ENCODE measurements around the gene EIF3A.
"Not testable (repeated sequence)": the region's sequence is repeated elsewhere in the genome, so short reads cannot be mapped to it uniquely, and the experiment has no call there.

EIF3A gene

DNA sequence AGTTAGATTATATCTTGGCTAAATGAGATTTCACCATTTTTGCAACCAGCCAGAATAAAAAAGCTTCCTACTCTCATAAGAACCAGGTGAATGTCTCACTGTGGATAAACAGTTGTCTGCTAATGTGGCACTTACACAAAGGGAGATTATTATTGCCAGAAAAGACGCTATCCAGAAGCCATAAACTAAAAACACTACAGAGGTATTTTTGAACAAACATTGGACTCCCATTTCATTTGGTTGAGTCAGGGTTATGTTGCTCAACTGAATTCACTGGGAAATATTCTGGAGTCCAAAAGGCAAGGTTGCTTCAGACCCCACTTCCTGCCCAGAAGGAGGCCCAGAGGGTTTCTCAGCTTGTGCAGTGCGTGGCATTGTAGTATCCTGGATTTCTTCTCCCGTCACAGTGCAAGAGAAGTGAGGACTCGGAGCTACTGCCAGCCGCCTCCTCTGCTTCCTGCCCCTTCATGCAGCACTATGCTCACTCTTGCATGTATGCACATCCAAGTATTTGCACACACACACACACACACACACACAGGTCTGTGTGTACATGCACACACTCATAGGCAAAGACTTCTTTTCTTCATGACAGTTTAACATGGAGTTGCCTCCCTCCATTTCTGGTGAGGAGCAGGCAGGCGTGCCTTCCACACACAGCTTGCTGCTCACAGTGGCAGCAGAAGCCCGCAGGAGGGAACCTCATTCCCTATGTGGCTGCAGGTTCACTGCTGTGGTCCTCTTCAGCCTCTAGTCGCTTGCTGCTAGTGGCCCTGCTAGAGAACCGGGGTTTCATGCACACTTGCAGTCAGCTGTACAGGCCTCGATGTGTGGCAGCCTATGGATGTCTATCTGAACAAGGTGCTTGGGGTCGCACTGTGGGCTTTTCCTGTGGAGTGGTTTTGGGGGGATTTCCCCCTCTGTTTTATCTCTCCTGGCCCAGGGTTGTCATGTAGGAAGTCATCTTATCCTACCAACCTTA lies 33.4 kb upstream of the EIF3A start:
- TF ChIP-seq EZH2phosphoT487 (IDR thresholded peaks at IDR 0.05; ENCODE audit: borderline replicate concordance, low read length): no peak
- TF ChIP-seq, protein P1, sequence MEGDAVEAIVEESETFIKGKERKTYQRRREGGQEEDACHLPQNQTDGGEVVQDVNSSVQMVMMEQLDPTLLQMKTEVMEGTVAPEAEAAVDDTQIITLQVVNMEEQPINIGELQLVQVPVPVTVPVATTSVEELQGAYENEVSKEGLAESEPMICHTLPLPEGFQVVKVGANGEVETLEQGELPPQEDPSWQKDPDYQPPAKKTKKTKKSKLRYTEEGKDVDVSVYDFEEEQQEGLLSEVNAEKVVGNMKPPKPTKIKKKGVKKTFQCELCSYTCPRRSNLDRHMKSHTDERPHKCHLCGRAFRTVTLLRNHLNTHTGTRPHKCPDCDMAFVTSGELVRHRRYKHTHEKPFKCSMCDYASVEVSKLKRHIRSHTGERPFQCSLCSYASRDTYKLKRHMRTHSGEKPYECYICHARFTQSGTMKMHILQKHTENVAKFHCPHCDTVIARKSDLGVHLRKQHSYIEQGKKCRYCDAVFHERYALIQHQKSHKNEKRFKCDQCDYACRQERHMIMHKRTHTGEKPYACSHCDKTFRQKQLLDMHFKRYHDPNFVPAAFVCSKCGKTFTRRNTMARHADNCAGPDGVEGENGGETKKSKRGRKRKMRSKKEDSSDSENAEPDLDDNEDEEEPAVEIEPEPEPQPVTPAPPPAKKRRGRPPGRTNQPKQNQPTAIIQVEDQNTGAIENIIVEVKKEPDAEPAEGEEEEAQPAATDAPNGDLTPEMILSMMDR (IDR thresholded peaks at IDR 0.05; ENCODE audit: low read depth, low read length, poor library complexity, severe bottlenecking): no peak
- H4K20me1 ChIP-seq (ENCODE audit: control insufficient read depth, insufficient read depth, low read depth, low read length): no peaks in the 10 kb centered on the region
- no peak overlapping the region for H3K27ac ChIP-seq (ENCODE audit: low read depth, low read length)
- no peak overlapping the region for H3K4me2 ChIP-seq (ENCODE audit: low read length)
- no peaks in the 10 kb centered on the region for H3K9me3 ChIP-seq (ENCODE audit: control insufficient read depth, insufficient read depth, low read length)
- no peaks in the 10 kb centered on the region for H3K9me2 ChIP-seq (replicated peaks; ENCODE audit: control insufficient read depth, low read length)
- no peaks in the 10 kb centered on the region for H3K27me3 ChIP-seq (ENCODE audit: control insufficient read depth, low read length)
- peaks cover 4% of the 10 kb centered on the region; the same call in 1 of the 2 replicates for H3K4me1 ChIP-seq (ENCODE audit: control insufficient read depth, low read length)
- no peaks in the 10 kb centered on the region for H3K79me2 ChIP-seq (ENCODE audit: control insufficient read depth, low read length)
- no peak overlapping the region for H3K4me3 ChIP-seq (ENCODE audit: low read length)
- peaks cover 34% of the 10 kb centered on the region for H3K36me3 ChIP-seq (ENCODE audit: control insufficient read depth, low read length)
- peaks cover 6% of the 10 kb centered on the region; the same call in 1 of the 2 replicates for H3F3A ChIP-seq (ENCODE audit: control insufficient read depth, insufficient read depth)

DNA sequence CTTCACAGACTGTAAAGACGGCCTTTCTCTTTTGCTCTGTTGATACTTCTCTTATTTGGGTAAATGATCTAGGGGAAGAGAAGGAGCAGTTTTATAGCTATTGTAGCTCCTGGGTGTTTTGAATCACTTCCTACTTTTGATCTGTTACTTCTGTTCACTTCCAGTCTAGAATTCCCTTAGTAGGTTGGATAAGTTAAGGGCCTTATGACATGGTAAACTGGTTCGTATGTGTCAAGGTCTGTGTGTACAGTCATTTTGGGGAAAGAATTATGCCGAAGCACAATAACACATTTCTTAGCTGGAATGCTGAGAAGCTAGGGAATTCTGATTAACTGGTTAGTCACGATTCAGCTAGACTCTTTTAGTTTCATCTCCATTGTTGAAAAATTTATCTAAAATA lies 31.4 kb upstream of the EIF3A start:
- Histone ChIP-seq H4K20me1 (ENCODE audit: control insufficient read depth, insufficient read depth, low read depth, low read length) (no peaks in the 10 kb centered on the region), H3F3A (ENCODE audit: control insufficient read depth, insufficient read depth) (peaks cover 6% of the 10 kb centered on the region; the same call in 1 of the 2 replicates), H3K9me3 (ENCODE audit: control insufficient read depth, insufficient read depth, low read length) (no peaks in the 10 kb centered on the region), H3K4me2 (ENCODE audit: low read length) (no peak overlapping the region), H3K79me2 (ENCODE audit: control insufficient read depth, low read length) (no peaks in the 10 kb centered on the region), H3K4me1 (ENCODE audit: control insufficient read depth, low read length) (no peaks in the 10 kb centered on the region), H3K4me3 (ENCODE audit: low read length) (no peak overlapping the region), H3K27ac (ENCODE audit: low read depth, low read length) (no peak overlapping the region), H3K9me2 (replicated peaks; ENCODE audit: control insufficient read depth, low read length) (no peaks in the 10 kb centered on the region), H3K36me3 (ENCODE audit: control insufficient read depth, low read length) (peaks cover 29% of the 10 kb centered on the region), H3K27me3 (ENCODE audit: control insufficient read depth, low read length) (no peaks in the 10 kb centered on the region)
- TF ChIP-seq, protein P1 (IDR thresholded peaks at IDR 0.05; ENCODE audit: low read depth, low read length, poor library complexity, severe bottlenecking): no peak
- no peak for TF ChIP-seq EZH2phosphoT487 (IDR thresholded peaks at IDR 0.05; ENCODE audit: borderline replicate concordance, low read length)

DNA sequence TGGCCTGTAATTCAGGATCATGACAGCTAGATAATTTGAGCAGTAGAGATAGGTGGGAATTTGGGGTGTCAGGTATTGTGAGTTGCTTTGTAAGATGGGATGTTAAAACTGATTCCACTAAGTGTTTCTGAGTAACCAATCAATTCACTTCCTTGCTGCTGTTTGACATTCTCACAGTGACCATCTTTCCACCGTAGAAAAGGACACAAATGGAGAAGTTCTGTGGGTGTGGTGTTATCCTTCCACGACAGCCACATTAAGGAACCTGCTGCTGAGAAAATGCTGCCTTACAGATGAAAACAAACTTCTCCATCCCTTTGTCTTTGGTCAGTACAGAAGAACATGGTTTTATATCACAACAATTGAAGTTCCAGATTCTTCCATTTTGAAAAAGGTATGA lies 27.2 kb upstream of the EIF3A start:
- H3K27ac ChIP-seq (ENCODE audit: low read depth, low read length); H4K20me1 ChIP-seq (ENCODE audit: control insufficient read depth, insufficient read depth, low read depth, low read length); H3K9me2 ChIP-seq (replicated peaks; ENCODE audit: control insufficient read depth, low read length); H3K4me2 ChIP-seq (ENCODE audit: low read length); H3K4me3 ChIP-seq (ENCODE audit: low read length); H3K9me3 ChIP-seq (ENCODE audit: control insufficient read depth, insufficient read depth, low read length); H3K27me3 ChIP-seq (ENCODE audit: control insufficient read depth, low read length): not testable (repeated sequence)
- peaks cover 16% of the 10 kb centered on the region for H3K36me3 ChIP-seq (ENCODE audit: control insufficient read depth, low read length)
- peaks cover 16% of the 10 kb centered on the region for H3K79me2 ChIP-seq (ENCODE audit: control insufficient read depth, low read length)
- H3K4me1 ChIP-seq (ENCODE audit: control insufficient read depth, low read length): peaks cover 20% of the 10 kb centered on the region
- peaks cover 14% of the 10 kb centered on the region; the same call in 1 of the 2 replicates for H3F3A ChIP-seq (ENCODE audit: control insufficient read depth, insufficient read depth)

DNA sequence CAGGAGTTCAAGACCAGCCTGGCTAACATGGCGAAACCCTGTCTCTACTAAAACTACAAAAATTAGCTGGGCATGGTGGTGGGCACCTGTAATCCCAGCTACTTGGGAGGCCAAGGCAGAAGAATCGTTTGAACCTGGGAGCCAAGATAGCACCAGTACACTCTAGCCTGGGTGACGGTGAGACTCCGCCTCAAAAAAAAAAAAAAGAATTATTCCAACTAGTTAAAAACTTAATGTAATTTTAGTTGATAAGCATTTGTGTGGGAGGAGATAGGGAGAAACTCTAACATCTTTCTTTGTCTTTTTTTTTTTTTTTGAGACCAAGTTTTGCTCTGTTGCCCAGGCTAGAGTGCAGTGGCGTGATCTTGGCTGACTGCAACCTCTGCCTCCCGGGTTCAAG lies 26.5 kb upstream of the EIF3A start:
- not testable (repeated sequence) for H3K4me2 ChIP-seq (ENCODE audit: low read length); H3K27me3 ChIP-seq (ENCODE audit: control insufficient read depth, low read length); H4K20me1 ChIP-seq (ENCODE audit: control insufficient read depth, insufficient read depth, low read depth, low read length)

DNA sequence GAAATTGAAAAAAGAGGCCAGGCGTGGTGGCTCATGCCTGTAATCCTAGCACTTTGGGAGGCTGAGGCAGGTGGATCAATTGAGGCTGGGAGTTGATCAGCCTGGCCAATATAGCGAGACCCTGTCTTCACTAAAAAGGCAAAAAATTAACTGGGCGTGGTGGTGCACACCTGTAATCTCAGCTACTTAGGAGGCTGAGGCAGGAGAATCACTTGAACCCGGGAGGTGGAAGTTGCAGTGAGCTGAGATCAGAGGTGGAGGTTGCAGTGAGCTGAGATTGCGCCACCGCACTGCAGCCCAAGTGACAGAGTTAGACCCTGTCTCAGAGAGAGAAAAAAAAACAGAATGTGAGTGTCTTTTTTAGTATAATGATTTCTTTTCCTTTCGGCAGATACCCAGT lies 25.3 kb upstream of the EIF3A start:
- H3K4me3 ChIP-seq (ENCODE audit: low read length); H3K9me3 ChIP-seq (ENCODE audit: control insufficient read depth, insufficient read depth, low read length); H3K27ac ChIP-seq (ENCODE audit: low read depth, low read length); H3K36me3 ChIP-seq (ENCODE audit: control insufficient read depth, low read length); H3F3A ChIP-seq (ENCODE audit: control insufficient read depth, insufficient read depth); H3K27me3 ChIP-seq (ENCODE audit: control insufficient read depth, low read length); H4K20me1 ChIP-seq (ENCODE audit: control insufficient read depth, insufficient read depth, low read depth, low read length); H3K9me2 ChIP-seq (replicated peaks; ENCODE audit: control insufficient read depth, low read length): not testable (repeated sequence)
- peaks cover 16% of the 10 kb centered on the region for H3K79me2 ChIP-seq (ENCODE audit: control insufficient read depth, low read length)
- H3K4me1 ChIP-seq (ENCODE audit: control insufficient read depth, low read length): peaks cover 38% of the 10 kb centered on the region
- H3K4me2 ChIP-seq (ENCODE audit: low read length): peak overlapping the region; percentile 71; the same call in 1 of the 2 replicates

More for the DNA sequence above, 26.5 kb upstream of the EIF3A start:
- H3K4me3 ChIP-seq (ENCODE audit: low read length); H3K9me3 ChIP-seq (ENCODE audit: control insufficient read depth, insufficient read depth, low read length); H3K27ac ChIP-seq (ENCODE audit: low read depth, low read length); H3K9me2 ChIP-seq (replicated peaks; ENCODE audit: control insufficient read depth, low read length): not testable (repeated sequence)
- peaks cover 15% of the 10 kb centered on the region; the same call in 1 of the 2 replicates for H3F3A ChIP-seq (ENCODE audit: control insufficient read depth, insufficient read depth)
- H3K4me1 ChIP-seq (ENCODE audit: control insufficient read depth, low read length): peaks cover 26% of the 10 kb centered on the region
- H3K36me3 ChIP-seq (ENCODE audit: control insufficient read depth, low read length): peaks cover 15% of the 10 kb centered on the region
- H3K79me2 ChIP-seq (ENCODE audit: control insufficient read depth, low read length): peaks cover 16% of the 10 kb centered on the region
